GM12872 (cell line): ENCODE results near the gene TNFRSF14.

ENCODE experiments used
- CTCF ChIP-seq: IDR thresholded peaks from 3 replicates; pipeline ENCODE4 v1.5.1; 2011; ENCODE audit warnings: low read depth, mild to moderate bottlenecking, low read length, moderate library complexity; ENCODE audit not compliant: insufficient read depth

The TNFRSF14 gene

GRCh38 chr1:2512862-2513421 lies 43.2 kb upstream of the TNFRSF14 start:
- TF ChIP-seq CTCF, result no peak

GRCh38 chr1:2513939-2514652 lies 42.1 kb upstream of the TNFRSF14 start:
- TF ChIP-seq CTCF, result no peak

GRCh38 chr1:2514863-2515762 lies 41.1 kb upstream of the TNFRSF14 start:
- TF ChIP-seq CTCF, result peak; percentile 11; the same call in 1 of the 3 replicates

GRCh38 chr1:2515763-2516080 lies 40.4 kb upstream of the TNFRSF14 start:
- TF ChIP-seq CTCF, result no peak

GRCh38 chr1:2516124-2516523 lies 40.0 kb upstream of the TNFRSF14 start:
- no peak for TF ChIP-seq CTCF

GRCh38 chr1:2516946-2517345 lies 39.2 kb upstream of the TNFRSF14 start:
- no peak for TF ChIP-seq CTCF

- no peak for TF ChIP-seq CTCF
Observed at GRCh38 chr1:2517966-2518365, 38.2 kb upstream of the TNFRSF14 start.
